Activated CD8-positive, alpha-beta memory T cell treated with anti-CD3 and anti-CD28 coated beads for 36 hours (primary cell): ENCODE data around the gene SLC6A5. TPM values are rescaled to one million over a fixed set of nuclear protein-coding genes. Genes with fewer than 3 reads are reported as not detected.

Experiments
- CTCF ChIA-PET: fragments of 350-600 bp; sonication (Branson Sonifier 250); formaldehyde crosslinking; loops from one replicate; lab custom pipeline; 2021; ENCODE audit warnings: antibody characterized with exemption; lab: Charles Lee
- POLR2A ChIA-PET: fragments of 350-600 bp; sonication (Branson Sonifier 250); formaldehyde crosslinking; loops from one replicate; lab custom pipeline; 2021; ENCODE audit warnings: antibody characterized with exemption; lab: Charles Lee
- total RNA-seq, 2 experiments: library from RNA; stranded (reverse); gene quantifications; one replicate each; pipeline ENCODE4 v1.2.3, GENCODE V29; 2021

Gene SLC6A5
- total RNA-seq, 2 experiments from 2014 or later = not detected

- ChIA-PET POLR2A (no interaction called here), CTCF (no interaction called here)
Measured at GRCh38 chr11:20595101-20595500, 4.3 kb upstream of the SLC6A5 start.

- ChIA-PET CTCF (no interaction called here), POLR2A (no interaction called here)
Measured at GRCh38 chr11:20596205-20597153, 2.9 kb upstream of the SLC6A5 start.

GRCh38 chr11:20597154-20597679 lies 2.2 kb upstream of the SLC6A5 start:
- ChIA-PET CTCF (no interaction called here), POLR2A (no interaction called here)

- CTCF ChIA-PET = no interaction called here
- POLR2A ChIA-PET = no interaction called here
Measured at GRCh38 chr11:20597680-20598484, 1.5 kb upstream of the SLC6A5 start.

GRCh38 chr11:20598492-20598891 lies 916 bp upstream of the SLC6A5 start:
- POLR2A ChIA-PET = no interaction called here
- CTCF ChIA-PET = no interaction called here

DNA sequence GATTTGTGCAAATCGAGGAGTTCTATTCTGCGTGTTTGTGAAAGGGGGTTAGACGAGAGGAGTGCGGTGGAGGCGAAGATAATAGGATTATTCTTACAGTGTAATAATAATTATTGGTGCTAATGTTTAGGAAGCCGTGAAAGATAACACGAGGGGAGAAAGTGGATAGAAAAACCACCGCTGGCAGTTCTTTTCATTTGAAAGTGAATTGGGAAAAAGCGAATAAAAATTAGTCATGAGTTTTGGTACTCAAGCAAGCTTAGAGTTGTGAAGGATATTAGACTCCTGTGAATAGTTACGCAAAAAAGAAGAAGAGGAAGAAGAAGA lies 575 bp downstream of the SLC6A5 start:
- ChIA-PET POLR2A (no interaction called here), CTCF (no interaction called here)

- CTCF ChIA-PET = no interaction called here
Measured at GRCh38 chr11:20600551-20600950, 1.1 kb downstream of the SLC6A5 start.

DNA sequence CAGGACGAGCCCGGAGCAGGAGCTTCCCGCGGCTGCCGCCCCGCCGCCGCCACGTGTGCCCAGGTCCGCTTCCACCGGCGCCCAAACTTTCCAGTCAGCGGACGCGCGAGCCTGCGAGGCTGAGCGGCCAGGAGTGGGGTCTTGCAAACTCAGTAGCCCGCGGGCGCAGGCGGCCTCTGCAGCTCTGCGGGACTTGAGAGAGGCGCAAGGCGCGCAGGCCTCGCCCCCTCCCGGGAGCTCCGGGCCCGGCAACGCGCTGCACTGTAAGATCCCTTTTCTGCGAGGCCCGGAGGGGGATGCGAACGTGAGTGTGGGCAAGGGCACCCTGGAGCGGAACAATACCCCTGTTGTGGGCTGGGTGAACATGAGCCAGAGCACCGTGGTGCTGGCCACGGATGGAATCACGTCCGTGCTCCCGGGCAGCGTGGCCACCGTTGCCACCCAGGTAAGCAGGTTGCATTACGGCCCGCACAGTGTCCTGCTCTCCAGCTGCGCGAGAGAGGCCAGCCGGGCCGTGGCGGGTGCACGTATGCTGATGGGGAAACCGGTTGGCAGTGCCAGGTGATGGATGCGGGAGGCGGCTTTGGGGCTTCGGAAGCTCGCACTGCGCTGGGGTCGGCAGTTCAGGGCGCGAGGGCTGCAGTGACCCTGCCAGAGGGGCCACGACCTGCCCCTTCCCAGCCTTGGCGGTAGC lies 2.0 kb downstream of the SLC6A5 start:
- POLR2A ChIA-PET = no interaction called here
- CTCF ChIA-PET = no interaction called here

More at GRCh38 chr11:20600551-20600950, 1.1 kb downstream of the SLC6A5 start:
- POLR2A ChIA-PET = no interaction called here

DNA sequence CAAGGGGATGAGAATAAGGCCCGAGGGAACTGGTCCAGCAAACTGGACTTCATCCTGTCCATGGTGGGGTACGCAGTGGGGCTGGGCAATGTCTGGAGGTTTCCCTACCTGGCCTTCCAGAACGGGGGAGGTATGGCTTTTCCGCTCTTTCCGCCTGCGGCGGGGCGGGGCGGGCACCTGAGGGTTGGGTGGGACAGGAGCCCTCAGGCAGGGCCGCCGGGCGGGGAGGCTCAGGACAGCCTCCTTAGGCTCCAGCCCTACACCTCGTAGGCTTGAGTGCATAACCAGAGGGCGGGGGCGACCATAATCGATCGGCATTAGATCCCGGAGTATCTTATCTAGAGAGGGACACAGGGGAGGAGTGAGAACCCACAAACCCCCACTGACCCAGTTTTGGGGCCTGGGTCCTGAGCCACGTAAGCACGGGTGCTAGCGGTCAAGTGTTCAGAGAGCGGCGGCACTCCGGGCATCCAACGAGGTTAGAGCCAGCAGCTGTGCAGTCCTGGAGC lies 4.9 kb downstream of the SLC6A5 start:
- CTCF ChIA-PET = no interaction called here

DNA sequence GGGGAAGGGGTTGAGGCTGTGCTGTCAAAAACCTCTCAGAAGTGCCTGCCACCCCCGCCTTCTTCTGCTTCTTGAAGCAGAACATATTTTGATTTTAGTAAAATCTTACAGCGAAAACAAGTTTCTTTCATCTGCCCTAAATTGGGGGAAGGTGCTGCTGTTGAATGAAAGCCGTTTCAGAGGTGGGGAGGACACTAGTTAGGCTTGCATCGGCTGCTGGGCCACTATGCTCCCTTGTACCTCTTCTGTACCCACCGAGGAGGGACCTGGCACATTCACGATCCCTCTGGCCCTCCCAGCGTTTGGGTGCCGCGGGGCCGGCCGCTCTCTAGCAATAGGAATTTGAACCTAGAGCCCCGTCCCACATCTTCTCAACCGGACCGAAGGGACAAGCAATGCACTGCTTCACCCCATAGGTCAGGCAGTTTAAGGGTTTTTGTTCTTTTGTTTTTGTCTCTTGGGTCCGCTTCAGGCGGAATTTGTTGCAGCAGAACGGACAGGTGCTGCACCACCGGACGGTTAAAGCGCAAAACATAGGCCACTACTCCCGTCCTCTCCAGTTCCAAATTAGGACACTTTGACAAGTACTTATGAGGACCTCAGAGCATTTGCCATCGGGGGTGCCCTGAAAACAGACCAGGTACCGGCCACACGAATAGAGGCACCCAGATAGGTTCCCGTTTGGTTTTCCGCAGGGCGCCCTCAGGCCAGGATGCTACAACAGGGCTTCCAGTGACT lies 5.6 kb downstream of the SLC6A5 start:
- ChIA-PET CTCF (no interaction called here), POLR2A (no interaction called here)

More for the DNA sequence above, 4.9 kb downstream of the SLC6A5 start:
- POLR2A ChIA-PET = no interaction called here

DNA sequence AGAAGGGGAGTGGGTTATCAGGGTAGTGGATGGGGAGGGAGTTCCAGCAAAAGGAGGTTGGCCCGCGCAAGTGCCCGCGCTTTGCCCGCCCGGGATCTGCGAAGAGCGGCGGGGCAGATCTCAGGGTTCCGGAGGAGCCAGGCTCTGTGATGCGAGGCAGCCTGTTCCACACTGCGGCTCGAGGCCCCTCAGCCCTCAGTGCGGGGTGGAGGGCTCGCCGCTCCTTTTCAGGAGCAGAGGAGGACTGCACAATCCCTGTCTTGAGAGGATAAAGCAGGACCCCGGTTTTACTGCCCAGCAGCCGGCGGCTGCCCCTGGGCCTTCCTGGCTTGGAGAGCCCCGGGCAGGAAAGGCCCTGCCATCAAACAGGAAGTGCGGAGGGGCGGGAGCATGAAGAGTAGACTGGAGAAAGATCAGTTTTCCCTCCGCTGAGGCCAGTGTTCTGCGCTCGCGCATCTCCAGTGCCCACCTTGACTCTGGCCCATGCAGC lies 6.2 kb downstream of the SLC6A5 start:
- CTCF ChIA-PET = no interaction called here
- POLR2A ChIA-PET = no interaction called here

DNA sequence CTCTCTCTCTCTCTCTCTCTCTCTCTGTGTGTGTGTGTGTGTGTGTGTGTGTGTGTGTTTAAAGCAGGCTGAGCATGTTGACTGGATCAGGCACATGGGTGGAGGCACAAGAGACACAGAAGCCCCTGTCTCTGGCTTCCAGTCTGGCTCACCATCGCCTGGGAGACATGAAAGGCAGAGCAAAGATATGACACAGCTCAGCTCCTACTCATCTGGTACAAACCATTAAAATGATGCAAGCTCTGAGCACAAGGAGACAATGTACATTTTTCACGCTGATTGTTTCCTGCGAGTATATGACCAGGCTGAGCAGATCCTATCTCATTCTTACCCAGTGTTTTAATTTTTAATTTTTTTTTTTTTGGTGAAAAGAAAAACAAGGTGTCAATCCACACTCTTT lies 9.5 kb downstream of the SLC6A5 start:
- ChIA-PET CTCF (interaction anchor here (1.2 kb wide), 1 partner anchor 78 kb away, joined by 3 read pairs; no protein-coding TSS in a partner anchor), POLR2A (no interaction called here)

- CTCF ChIA-PET = interaction anchor here (0.7 to 1.3 kb wide), 6 partner anchors 16 to 481 kb away, joined by 3 to 5 read pairs (median 3); no protein-coding TSS in a partner anchor
- POLR2A ChIA-PET = no interaction called here
Measured at GRCh38 chr11:20609727-20610707, 10.6 kb downstream of the SLC6A5 start.

DNA sequence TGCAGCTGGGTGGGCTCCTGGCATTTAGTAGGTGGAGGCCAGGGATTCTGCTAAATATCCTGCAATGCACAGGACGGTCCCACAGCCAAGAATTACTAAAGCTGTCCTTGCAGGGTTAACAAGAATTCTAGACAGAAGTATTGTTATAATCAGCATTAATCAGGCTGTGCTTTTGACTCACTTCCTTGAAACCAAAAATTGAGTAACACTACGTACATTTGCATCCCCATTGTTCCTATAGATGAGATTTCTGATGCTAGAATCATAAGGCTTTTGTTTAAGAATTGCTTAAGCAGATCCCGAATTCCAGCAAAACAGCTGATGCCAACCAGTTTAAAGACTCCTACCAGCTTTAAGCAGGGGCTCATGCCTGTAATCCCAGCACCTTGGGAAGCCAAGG lies 11.4 kb downstream of the SLC6A5 start:
- CTCF ChIA-PET = interaction anchor here (1.1 to 1.3 kb wide), 2 partner anchors 17 to 258 kb away, joined by 3 read pairs; no protein-coding TSS in a partner anchor
- POLR2A ChIA-PET = no interaction called here

DNA sequence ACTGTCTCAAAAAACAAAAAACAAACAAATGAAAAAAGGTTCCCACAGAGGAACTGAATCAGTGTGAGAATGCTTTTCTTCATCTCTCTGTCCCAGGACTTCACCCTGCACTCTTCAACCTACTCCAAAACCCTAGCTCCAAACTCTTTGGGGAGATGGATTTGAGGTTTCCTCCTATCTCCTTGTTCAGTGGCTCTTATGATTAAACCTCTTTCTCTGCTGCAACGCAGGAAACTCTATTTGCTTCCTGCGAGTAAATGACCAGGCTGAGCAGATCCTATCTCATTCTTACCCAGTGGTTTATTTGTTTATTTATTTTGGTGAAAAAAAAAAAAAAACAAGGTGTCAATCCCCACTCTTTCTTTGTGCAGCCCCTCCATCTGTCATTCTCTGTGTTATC lies 12.0 kb downstream of the SLC6A5 start:
- POLR2A ChIA-PET = no interaction called here
- CTCF ChIA-PET = no interaction called here

GRCh38 chr11:20611892-20612291 lies 12.5 kb downstream of the SLC6A5 start:
- POLR2A ChIA-PET = no interaction called here
- CTCF ChIA-PET = no interaction called here

DNA sequence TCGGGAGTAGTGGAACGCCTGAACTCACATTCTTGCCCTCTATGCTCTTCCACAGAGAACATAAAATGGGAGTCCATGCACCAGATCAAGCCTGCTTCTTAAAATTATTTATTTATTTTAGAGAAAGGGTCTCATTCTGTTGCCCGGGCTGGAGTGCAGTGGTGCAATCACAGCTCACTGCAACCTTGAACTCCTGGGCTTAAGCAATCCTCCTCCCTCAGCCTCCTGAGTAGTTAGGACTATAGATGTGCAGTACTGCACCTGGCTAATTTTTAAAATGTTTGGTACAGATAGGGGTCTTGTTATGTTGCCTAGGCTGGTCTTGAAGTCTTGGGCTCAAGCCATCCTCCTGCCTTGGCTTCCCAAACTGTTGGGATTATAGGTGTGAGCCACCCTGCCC lies 13.0 kb downstream of the SLC6A5 start:
- POLR2A ChIA-PET = no interaction called here
- CTCF ChIA-PET = no interaction called here
